HCT116 (cell line): Measurements from ENCODE around the gene RBM20. TPM values are rescaled to one million over a fixed set of nuclear protein-coding genes. Genes with fewer than 3 reads are reported as not detected.

ENCODE experiments used
- ATAC-seq: fragments of 200-7000 bp; cut with Tn5 transposase; 2 replicates; pipeline ENCODE4 v1.9.1; 2020; ENCODE audit warnings: mild to moderate bottlenecking, moderate library complexity
- BruUV-seq: library from RNA; stranded (reverse); fragments of 400-500 nt; replicated peaks from 2 replicates; lab custom pipeline; 2021; lab: Mats Ljungman, UMichigan
- CTCF ChIA-PET: fragments of 300-600 bp; sonication (Branson Sonifier 250); formaldehyde crosslinking; loops from one replicate; lab custom pipeline; 2021; ENCODE audit warnings: antibody characterized with exemption; lab: Charles Lee
- POLR2A ChIA-PET: fragments of 300-600, 350-600 bp; sonication (Branson Sonifier 250); formaldehyde crosslinking; loops from one replicate; lab custom pipeline; 2021; ENCODE audit warnings: antibody characterized with exemption; lab: Charles Lee
- RAD21 ChIA-PET, 2 experiments: fragments of 300-600 bp; sonication (Branson Sonifier 250); formaldehyde crosslinking; loops; one replicate each; lab custom pipeline; 2023; ENCODE audit warnings: low total read pairs in 2 of 2; ENCODE audit not compliant: uncharacterized antibody in 2 of 2, unreplicated experiment in 2 of 2, low non-redundant PET in 1 of 2; lab: Charles Lee
- DNase-seq: peaks from one replicate; pipeline ENCODE4 v3.0.0-alpha.2; 2010; ENCODE audit warnings: low read depth, low spot score
- H2AFZ ChIP-seq: fragments of 200-600 bp; shearing (Covaris generic), sonication (generic); 2 replicates; pipeline ENCODE4 v1.6.1; 2017; ENCODE audit warnings: low read depth, mixed run types, mixed read lengths, antibody characterized with exemption, low read length; ENCODE audit not compliant: poor library complexity, severe bottlenecking
- H3K27ac ChIP-seq: 2 replicates; pipeline ENCODE4 v1.5.1; 2012; ENCODE audit warnings: low read depth, low read length
- H3K27me3 ChIP-seq: fragments of 200-600 bp; sonication (generic); 2 replicates; pipeline ENCODE4 v1.6.1; 2016; ENCODE audit warnings: mixed run types, low read length, mixed read lengths; ENCODE audit not compliant: insufficient read depth
- H3K36me3 ChIP-seq, 2 experiments: fragments of 200-500 bp in 1 of 2; fragments of 200-600 bp in 1 of 2; sonication (Bioruptor generic) in 1 of 2; sonication (generic) in 1 of 2; 2 replicates each; pipeline versions ENCODE4 v1.5.1 to v1.6.1; 2014 to 2016; ENCODE audit warnings: low read length in 2 of 2, inconsistent platforms in 1 of 2, mixed read lengths in 1 of 2, mixed run types in 1 of 2; ENCODE audit not compliant: insufficient read depth in 2 of 2, control insufficient read depth in 1 of 2
- H3K4me1 ChIP-seq, 2 experiments: fragments of 200-600 bp in 1 of 2; sonication (generic) in 1 of 2; 2 replicates each; pipeline versions ENCODE4 v1.5.1 to v1.6.1; 2012 to 2017; ENCODE audit warnings: low read length in 2 of 2, inconsistent platforms in 1 of 2, mild to moderate bottlenecking in 1 of 2, mixed read lengths in 1 of 2, mixed run types in 1 of 2, moderate library complexity in 1 of 2; ENCODE audit not compliant: insufficient read depth in 2 of 2, control insufficient read depth in 1 of 2
- H3K4me2 ChIP-seq: fragments of 200-600 bp; sonication (generic); 2 replicates; pipeline ENCODE4 v1.6.1; 2017; ENCODE audit warnings: mixed run types, low read length, mixed read lengths
- H3K4me3 ChIP-seq, 2 experiments: fragments of 200-600 bp in 1 of 2; sonication (generic) in 1 of 2; replicated peaks in 1 of 2; 2 replicates each; pipeline ENCODE4 v1.5.1; 2011 to 2016; ENCODE audit warnings: low read length in 2 of 2, control low read depth in 1 of 2, low read depth in 1 of 2, mild to moderate bottlenecking in 1 of 2, mixed read lengths in 1 of 2, mixed run types in 1 of 2
- H3K79me2 ChIP-seq: fragments of 200-600 bp; sonication (generic); 2 replicates; pipeline ENCODE4 v1.6.1; 2017; ENCODE audit warnings: mild to moderate bottlenecking, mixed run types, low read length, moderate library complexity, mixed read lengths; ENCODE audit not compliant: insufficient read depth
- H3K9ac ChIP-seq: fragments of 200-600 bp; sonication (generic); 2 replicates; pipeline ENCODE4 v1.6.1; 2016; ENCODE audit warnings: low read length, mixed read lengths
- H3K9me2 ChIP-seq: fragments of 200-600 bp; sonication (generic), shearing (Covaris generic); 2 replicates; pipeline ENCODE4 v1.6.1; 2017; ENCODE audit warnings: mixed run types, mild to moderate bottlenecking, moderate library complexity; ENCODE audit not compliant: insufficient read depth
- H3K9me3 ChIP-seq, 2 experiments: fragments of 200-500 bp in 1 of 2; fragments of 200-600 bp in 1 of 2; sonication (Bioruptor generic) in 1 of 2; sonication (generic) in 1 of 2; 2 replicates each; pipeline ENCODE4 v1.6.1; 2014 to 2017; ENCODE audit warnings: low read length in 2 of 2, mixed read lengths in 2 of 2, inconsistent platforms in 1 of 2, low read depth in 1 of 2, mild to moderate bottlenecking in 1 of 2, mixed run types in 1 of 2, moderate library complexity in 1 of 2; ENCODE audit not compliant: control insufficient read depth in 1 of 2, insufficient read depth in 1 of 2
- H4K20me1 ChIP-seq: fragments of 200-600 bp; sonication (generic), shearing (Covaris generic); 2 replicates; pipeline ENCODE4 v1.6.1; 2017; ENCODE audit warnings: mixed run types, mild to moderate bottlenecking, moderate library complexity; ENCODE audit not compliant: insufficient read depth
- POLR2A ChIP-seq: IDR thresholded peaks from 2 replicates; pipeline ENCODE4 v1.7.0; 2011; ENCODE audit warnings: borderline replicate concordance; ENCODE audit not compliant: insufficient read depth, insufficient read length; ENCODE audit errors: extremely low read depth
- intact Hi-C: fragments of 100-400 bp; cut with micrococcal nuclease; formaldehyde crosslinking; loops from 2 replicates; pipeline ENCODE4 v1.10.0; 2022
- total RNA-seq: library from RNA; stranded (reverse); gene quantifications from one replicate; pipeline ENCODE4 v1.2.1, GENCODE V29; 2021; ENCODE audit not compliant: unreplicated experiment
- TF ChIP-seq, protein P1 (sequence below): IDR thresholded peaks from 2 replicates; pipeline ENCODE4 v1.6.1; 2012; ENCODE audit warnings: low read depth
- TF ChIP-seq, protein P2 (sequence below): IDR thresholded peaks from 2 replicates; pipeline ENCODE4 v1.6.1; 2011; ENCODE audit warnings: mild to moderate bottlenecking, low read length, moderate library complexity; ENCODE audit not compliant: insufficient replicate concordance; ENCODE audit errors: extremely low read depth

The RBM20 gene
- total RNA-seq, 1 experiment from 2014 or later, result 2.0 TPM

DNA sequence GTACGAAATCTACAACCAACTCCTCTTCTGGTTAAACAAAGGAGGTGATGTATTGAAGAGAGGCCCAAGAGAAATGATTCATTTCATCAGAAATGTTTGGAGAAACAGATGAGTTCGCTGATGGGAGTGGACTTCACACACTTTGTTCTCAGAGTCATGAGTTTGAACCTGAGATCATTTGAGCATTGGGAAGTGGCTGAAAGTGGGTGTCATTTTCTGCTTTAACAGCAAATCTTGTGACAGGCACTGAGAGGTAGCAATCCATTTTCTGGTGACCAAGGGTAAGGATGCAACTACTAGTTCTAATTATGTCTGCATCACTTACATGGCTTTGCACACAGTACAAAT, 51.4 kb downstream of the RBM20 start (continued):
- TF ChIP-seq, protein P1, sequence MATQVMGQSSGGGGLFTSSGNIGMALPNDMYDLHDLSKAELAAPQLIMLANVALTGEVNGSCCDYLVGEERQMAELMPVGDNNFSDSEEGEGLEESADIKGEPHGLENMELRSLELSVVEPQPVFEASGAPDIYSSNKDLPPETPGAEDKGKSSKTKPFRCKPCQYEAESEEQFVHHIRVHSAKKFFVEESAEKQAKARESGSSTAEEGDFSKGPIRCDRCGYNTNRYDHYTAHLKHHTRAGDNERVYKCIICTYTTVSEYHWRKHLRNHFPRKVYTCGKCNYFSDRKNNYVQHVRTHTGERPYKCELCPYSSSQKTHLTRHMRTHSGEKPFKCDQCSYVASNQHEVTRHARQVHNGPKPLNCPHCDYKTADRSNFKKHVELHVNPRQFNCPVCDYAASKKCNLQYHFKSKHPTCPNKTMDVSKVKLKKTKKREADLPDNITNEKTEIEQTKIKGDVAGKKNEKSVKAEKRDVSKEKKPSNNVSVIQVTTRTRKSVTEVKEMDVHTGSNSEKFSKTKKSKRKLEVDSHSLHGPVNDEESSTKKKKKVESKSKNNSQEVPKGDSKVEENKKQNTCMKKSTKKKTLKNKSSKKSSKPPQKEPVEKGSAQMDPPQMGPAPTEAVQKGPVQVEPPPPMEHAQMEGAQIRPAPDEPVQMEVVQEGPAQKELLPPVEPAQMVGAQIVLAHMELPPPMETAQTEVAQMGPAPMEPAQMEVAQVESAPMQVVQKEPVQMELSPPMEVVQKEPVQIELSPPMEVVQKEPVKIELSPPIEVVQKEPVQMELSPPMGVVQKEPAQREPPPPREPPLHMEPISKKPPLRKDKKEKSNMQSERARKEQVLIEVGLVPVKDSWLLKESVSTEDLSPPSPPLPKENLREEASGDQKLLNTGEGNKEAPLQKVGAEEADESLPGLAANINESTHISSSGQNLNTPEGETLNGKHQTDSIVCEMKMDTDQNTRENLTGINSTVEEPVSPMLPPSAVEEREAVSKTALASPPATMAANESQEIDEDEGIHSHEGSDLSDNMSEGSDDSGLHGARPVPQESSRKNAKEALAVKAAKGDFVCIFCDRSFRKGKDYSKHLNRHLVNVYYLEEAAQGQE, result no peak
- TF ChIP-seq POLR2A, result no peak

DNA sequence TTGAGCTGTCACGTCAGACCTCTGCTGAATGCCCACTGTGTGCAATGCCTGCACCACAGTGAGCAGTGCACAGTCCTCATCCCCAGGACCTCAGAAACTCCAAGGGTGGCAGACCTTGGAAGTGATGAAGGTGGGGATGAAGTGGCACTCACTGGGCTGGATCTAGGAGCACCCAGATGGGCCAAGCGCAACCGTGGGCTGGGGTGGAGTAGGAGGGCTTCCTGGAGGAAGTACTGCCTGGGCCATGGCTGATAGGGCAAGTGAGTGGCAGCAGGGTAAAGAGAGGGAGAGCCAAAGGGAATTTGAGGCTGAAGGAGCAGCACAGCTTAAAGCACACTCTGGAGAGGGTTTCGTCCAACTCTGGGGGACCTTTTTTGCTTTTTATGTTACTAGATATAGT, 52.3 kb downstream of the RBM20 start:
- Histone ChIP-seq H3K4me1 (no peaks in the 10 kb centered on the region), H3K27me3 (no peaks in the 10 kb centered on the region), H3K79me2 (no peaks in the 10 kb centered on the region), H3K4me2 (no peak overlapping the region), H3K36me3 (no peaks in the 10 kb centered on the region), H3K9me3 (peaks cover 0 to 7% of the 10 kb centered on the region in 2 experiments; a peak in 1 of 4 replicates), H3K4me3 (no peak overlapping the region), H3K27ac (no peak overlapping the region), H4K20me1 (no peaks in the 10 kb centered on the region), H3K9ac (no peak overlapping the region), H3K9me2 (no peaks in the 10 kb centered on the region), H2AFZ (no peak overlapping the region)
- ChIA-PET RAD21 (no interaction called here), POLR2A (no interaction called here), CTCF (no interaction called here)
- no TSS peak for BruUV-seq
- TF ChIP-seq, protein P2, sequence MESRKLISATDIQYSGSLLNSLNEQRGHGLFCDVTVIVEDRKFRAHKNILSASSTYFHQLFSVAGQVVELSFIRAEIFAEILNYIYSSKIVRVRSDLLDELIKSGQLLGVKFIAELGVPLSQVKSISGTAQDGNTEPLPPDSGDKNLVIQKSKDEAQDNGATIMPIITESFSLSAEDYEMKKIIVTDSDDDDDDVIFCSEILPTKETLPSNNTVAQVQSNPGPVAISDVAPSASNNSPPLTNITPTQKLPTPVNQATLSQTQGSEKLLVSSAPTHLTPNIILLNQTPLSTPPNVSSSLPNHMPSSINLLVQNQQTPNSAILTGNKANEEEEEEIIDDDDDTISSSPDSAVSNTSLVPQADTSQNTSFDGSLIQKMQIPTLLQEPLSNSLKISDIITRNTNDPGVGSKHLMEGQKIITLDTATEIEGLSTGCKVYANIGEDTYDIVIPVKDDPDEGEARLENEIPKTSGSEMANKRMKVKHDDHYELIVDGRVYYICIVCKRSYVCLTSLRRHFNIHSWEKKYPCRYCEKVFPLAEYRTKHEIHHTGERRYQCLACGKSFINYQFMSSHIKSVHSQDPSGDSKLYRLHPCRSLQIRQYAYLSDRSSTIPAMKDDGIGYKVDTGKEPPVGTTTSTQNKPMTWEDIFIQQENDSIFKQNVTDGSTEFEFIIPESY, result no peak
- ATAC-seq (no peak), DNase-seq (no peak)
- intact Hi-C loops, result no loop called here
